Fibroblast of lung (primary cell): ENCODE measurements around the gene BATF3.
"Not testable (repeated sequence)": the region's sequence is repeated elsewhere in the genome, so short reads cannot be mapped to it uniquely, and the experiment has no call there.

Source experiments
- EZH2 ChIP-seq: IDR thresholded peaks from 2 replicates; pipeline ENCODE4 v1.5.1; 2012; ENCODE audit warnings: low read length, control low read depth, mild to moderate bottlenecking; ENCODE audit errors: missing control alignments
- TF ChIP-seq, protein P1 (sequence below), 2 donors: IDR thresholded peaks in 1 of 2; conservative IDR thresholded peaks in 1 of 2; 1 replicate in 1 of 2; 2 replicates in 1 of 2; pipeline ENCODE4 v1.5.1; 2011 to 2012; ENCODE audit warnings: low read length in 2 of 2, control low read depth in 1 of 2, inconsistent platforms in 1 of 2, low read depth in 1 of 2, mild to moderate bottlenecking in 1 of 2

DNA sequence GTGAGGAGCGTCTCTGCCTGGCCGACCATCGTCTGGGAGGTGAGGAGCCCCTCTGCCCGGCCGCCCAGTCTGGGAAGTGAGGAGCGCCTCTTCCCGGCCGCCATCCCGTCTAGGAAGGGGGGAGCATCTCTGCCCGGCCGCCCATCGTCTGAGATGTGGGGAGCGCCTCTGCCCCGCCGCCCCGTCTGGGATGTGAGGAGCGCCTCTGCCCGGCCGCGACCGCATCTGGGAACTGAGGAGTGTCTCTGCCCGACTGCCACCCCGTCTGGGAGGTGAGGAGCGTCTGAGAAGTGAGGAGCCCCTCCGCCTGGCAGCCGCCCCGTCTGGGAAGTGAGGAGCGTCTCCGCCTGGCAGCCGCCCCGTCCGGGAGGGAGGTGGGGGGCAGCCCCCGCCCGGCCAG lies 25.0 kb upstream of the BATF3 start:
- TF ChIP-seq, protein P1, sequence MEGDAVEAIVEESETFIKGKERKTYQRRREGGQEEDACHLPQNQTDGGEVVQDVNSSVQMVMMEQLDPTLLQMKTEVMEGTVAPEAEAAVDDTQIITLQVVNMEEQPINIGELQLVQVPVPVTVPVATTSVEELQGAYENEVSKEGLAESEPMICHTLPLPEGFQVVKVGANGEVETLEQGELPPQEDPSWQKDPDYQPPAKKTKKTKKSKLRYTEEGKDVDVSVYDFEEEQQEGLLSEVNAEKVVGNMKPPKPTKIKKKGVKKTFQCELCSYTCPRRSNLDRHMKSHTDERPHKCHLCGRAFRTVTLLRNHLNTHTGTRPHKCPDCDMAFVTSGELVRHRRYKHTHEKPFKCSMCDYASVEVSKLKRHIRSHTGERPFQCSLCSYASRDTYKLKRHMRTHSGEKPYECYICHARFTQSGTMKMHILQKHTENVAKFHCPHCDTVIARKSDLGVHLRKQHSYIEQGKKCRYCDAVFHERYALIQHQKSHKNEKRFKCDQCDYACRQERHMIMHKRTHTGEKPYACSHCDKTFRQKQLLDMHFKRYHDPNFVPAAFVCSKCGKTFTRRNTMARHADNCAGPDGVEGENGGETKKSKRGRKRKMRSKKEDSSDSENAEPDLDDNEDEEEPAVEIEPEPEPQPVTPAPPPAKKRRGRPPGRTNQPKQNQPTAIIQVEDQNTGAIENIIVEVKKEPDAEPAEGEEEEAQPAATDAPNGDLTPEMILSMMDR (conservative IDR thresholded peaks at IDR 0.05 in 1 of 2, IDR thresholded peaks at IDR 0.05 in 1 of 2; ENCODE audit: low read depth in 1 of 2, low read length in 2 of 2) = not testable (repeated sequence)
- TF ChIP-seq EZH2 = not testable (repeated sequence)
